Right lobe of liver (tissue), 4 donors: ENCODE results near the gene MAP4K2.

Experiments
- POLR2A ChIP-seq: fragments of 450-650 bp; IDR thresholded peaks from one replicate; pipeline ENCODE4 v1.6.1; 2017; ENCODE audit warnings: antibody characterized with exemption, mild to moderate bottlenecking
- TF ChIP-seq, protein P1 (sequence below), 4 donors: fragments of 200-600 bp in 3 of 4; fragments of 450-650 bp in 1 of 4; IDR thresholded peaks; one replicate each; pipeline versions ENCODE4 v1.5.1 to v1.8.0; 2016 to 2022; ENCODE audit warnings: antibody characterized with exemption in 4 of 4, mild to moderate bottlenecking in 2 of 4
- donor health status: DM: no; HTN: no; CAD: no.
- donor health status: DM: no; HTN: no; CAD: no.
- donor health status: DM: no; HTN: yes; CAD: no.

DNA sequence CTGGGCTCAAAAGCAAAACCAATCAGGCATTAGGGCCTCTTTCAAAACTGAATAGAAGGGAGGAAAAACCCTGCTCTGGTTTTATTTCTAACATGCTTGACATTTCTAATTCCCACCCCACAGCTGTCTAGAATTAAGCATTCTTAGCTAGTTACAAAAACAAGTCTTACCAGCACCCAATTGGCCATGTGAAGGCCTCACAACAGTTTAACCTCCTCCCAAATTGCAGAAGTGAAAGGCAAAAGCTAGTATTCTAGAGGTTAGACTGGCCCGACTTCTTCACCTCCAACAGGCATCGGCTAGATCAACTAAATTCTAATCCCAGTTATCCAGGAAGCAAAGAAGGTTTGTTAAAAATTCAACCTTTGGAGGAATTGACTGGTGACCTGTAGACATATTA lies 31.2 kb downstream of the MAP4K2 start:
- TF ChIP-seq, protein P1, sequence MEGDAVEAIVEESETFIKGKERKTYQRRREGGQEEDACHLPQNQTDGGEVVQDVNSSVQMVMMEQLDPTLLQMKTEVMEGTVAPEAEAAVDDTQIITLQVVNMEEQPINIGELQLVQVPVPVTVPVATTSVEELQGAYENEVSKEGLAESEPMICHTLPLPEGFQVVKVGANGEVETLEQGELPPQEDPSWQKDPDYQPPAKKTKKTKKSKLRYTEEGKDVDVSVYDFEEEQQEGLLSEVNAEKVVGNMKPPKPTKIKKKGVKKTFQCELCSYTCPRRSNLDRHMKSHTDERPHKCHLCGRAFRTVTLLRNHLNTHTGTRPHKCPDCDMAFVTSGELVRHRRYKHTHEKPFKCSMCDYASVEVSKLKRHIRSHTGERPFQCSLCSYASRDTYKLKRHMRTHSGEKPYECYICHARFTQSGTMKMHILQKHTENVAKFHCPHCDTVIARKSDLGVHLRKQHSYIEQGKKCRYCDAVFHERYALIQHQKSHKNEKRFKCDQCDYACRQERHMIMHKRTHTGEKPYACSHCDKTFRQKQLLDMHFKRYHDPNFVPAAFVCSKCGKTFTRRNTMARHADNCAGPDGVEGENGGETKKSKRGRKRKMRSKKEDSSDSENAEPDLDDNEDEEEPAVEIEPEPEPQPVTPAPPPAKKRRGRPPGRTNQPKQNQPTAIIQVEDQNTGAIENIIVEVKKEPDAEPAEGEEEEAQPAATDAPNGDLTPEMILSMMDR (IDR thresholded peaks at IDR 0.05): no peak
- no peak for TF ChIP-seq POLR2A
